Subcutaneous adipose tissue (tissue), 4 donors: ENCODE results near the gene SYNGR1. TPM values are rescaled to one million over a fixed set of nuclear protein-coding genes. Genes with fewer than 3 reads are reported as not detected.

Source experiments
- CTCF ChIP-seq: fragments of 450-650 bp; IDR thresholded peaks from one replicate; pipeline ENCODE4 v1.5.1; 2016; ENCODE audit warnings: low read depth, mild to moderate bottlenecking, control low read depth, antibody characterized with exemption, moderate library complexity
- total RNA-seq, 4 donors: library from RNA; depleted of rRNA; stranded (reverse); fragments of >200 nt; gene quantifications; one replicate each; pipeline ENCODE4 v1.1.0, GENCODE V29; 2016

The SYNGR1 gene
- total RNA-seq, 4 donors from 2014 or later: 2.6 to 15.3 (median 3.7) TPM

DNA sequence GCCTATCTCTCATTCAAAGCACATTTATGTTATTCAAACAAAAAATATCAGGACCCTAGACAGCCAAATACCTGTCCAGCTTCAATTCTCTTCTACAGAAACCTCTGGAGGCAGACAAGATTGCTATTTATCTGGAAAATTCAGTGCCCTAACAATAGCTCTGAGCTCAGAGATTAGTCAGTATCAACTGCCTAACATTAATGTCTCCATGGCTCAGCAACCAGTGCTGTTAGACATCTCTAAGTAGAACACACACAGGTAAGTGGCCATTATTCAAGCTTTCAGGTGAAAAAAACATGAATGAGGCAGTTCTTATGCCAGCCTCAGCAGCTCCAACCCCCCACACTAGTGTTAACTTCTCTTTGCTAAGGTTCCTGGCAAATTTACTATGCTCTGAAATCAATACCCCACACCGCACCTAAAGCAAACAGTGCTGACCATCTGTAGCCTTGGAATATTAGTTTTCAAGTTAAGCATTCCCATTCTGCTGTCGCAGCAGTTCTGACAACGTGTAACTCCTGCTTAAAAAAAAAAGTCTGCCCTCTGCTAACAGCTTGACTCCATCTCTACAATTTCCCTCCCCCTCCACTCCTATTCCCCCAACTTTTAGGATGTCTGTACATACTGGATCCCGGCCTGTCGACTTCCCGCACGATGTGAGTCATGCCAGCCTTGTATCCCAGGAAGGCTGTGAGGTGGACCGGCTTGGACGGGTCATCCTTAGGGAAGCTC, 31.9 kb upstream of the SYNGR1 start:
- TF ChIP-seq CTCF: no peak

DNA sequence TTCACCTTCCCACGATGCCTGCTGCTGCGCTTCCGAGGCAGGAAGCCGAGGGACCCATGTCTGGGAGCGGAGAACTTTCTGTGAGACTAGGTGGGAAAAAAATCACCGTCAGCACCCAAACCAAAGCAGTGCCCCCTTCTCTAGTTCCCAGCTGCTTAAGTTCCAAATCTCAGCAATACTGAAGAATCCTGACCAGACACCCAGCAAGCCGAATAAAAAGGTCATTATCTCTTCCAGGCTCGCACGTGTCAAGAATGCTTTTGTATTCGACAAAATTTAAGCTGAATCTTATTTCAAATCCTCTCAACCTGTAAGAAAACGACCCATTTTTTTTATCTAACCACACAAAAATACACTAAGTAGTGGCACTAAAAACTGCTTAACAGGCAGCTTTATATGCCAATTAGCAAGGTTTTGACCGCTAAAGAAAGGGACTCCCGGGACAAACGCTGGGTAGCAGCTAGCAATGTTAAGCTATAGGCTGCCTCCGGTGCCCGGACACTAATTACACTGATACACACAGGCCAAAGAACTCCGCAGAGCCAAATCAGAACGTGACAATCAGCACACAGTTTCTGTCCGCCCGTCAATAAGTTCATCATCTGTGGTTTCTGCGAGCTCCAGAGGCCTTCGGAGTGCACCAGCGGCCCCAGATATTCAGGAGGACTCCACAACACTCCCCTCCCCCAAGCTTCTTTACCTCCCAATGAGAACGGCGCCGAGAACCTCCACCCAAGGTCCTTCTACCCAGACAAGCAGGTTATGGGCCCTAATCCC, 31.1 kb upstream of the SYNGR1 start:
- no peak for TF ChIP-seq CTCF

- TF ChIP-seq CTCF: no peak
Measured at GRCh38 chr22:39319284-39320022, 30.3 kb upstream of the SYNGR1 start, which contains the start of gene RPL3. Gene RPL3, minus strand, starts transcription at chr22:39319623. Its CDS starts 26 bp downstream, at chr22:39319597.

- TF ChIP-seq CTCF: no peak
Measured at GRCh38 chr22:39325392-39325932, 24.3 kb upstream of the SYNGR1 start.

GRCh38 chr22:39327995-39328754, 21.6 kb upstream of the SYNGR1 start:
- TF ChIP-seq CTCF: no peak

- TF ChIP-seq CTCF: no peak
Measured at GRCh38 chr22:39332441-39333064, 17.2 kb upstream of the SYNGR1 start.
